HG03342 (cell line): ENCODE results near the gene AATK.

Source experiments
- ATAC-seq: cut with Tn5 transposase; IDR thresholded peaks from one replicate; pipeline ENCODE4 v1.9.1; 2021; ENCODE audit warnings: mild to moderate bottlenecking, moderate library complexity; ENCODE audit not compliant: unreplicated experiment

Gene AATK

GRCh38 chr17:81118308-81119221 lies 47.5 kb downstream of the AATK start:
- ATAC-seq, result no peak

- no peak for ATAC-seq
Observed at GRCh38 chr17:81117672-81118198, 48.3 kb downstream of the AATK start.

- ATAC-seq, result no peak
Observed at GRCh38 chr17:81116704-81117103, 49.3 kb downstream of the AATK start.

- ATAC-seq, result no peak
Observed at GRCh38 chr17:81115749-81116464, 50.1 kb downstream of the AATK start.

DNA sequence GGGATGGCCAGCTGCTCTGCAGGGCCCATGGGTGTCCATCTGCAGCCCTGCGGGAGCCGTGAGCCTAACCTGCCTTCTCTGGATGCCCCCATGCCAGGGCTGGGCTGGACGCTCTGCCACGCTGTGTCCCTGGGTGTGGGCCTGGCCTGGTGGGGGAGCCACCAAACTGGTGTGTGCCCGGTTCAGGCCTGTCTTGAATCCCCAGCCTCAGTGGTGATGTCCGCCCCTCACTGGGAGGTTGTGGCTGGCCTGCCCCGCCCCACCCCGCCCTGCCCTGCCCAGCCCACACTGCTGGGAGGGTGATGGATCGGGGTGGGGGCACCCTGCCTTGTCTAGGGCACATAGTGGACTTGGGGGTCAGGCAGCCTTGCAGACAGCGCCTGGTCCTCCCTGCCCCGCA lies 50.8 kb downstream of the AATK start:
- ATAC-seq, result no peak

GRCh38 chr17:81114351-81115093 lies 51.5 kb downstream of the AATK start:
- no peak for ATAC-seq

DNA sequence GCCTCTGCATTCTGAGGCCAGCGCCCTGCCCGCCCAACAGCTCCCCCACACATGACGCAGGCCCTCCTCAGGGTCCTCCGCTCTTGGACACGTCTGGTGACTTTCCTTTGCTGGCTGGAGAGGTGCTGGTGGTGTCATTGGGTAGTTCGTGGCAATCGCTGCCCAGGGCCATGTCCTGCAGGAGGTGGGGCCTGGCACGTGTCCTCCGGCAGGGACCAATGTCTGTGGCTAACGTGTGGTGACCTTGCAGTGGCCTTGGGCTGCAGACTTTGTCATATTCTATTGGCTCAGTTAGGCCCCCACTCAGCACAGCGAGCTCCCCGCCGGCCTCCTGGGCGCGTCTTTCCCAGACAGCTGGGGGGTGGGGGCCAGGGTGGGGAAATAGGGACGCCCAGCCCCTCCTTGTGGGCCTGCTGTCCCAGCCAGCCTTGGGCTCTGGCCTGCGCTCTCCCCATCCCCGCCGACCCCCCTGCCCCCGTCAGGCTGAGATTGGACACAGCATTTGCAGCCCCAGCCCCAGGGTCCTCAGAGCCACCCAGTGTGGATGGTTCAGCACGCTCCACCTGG lies 52.8 kb downstream of the AATK start:
- no peak for ATAC-seq

DNA sequence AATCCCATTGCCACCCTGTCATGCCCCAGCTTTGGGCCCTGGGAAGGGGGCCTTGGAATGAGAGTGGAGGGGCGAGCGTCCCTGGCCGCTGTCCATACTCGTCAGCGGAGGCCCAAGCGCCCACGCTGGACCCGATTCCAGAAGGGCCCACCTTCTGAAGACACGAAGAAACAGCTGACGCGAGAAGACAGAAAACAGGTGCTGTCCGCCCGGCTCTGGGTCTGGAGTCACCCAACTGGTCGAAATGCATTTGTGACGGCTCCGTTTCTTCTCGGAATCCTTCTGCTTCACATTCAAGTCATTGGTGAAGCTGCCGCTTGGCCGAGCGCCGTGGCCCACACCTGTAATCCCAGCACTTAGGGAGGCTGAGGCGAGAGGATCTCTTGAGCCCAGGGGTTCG lies 53.6 kb downstream of the AATK start:
- no peak for ATAC-seq

DNA sequence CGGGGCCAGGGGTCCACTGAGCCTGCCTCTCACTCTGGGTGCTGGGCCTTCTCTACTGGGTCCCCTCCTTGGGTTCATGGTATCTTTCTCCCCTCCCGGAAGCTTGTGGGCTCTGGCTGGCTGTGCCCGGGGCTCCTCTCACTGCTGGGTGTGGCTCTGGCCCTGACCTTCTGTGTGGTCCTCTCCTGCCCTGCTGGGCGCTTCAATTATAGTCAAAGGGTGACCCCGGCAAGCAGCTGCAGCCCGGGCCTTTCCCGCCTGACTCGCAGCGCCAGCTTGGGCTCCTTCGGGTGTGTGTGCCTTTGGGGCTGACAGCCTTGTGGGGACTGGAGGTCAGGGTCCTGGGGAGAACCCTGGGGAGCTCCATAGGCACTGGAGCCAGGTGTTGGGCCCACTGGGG lies 55.0 kb downstream of the AATK start:
- no peak for ATAC-seq

GRCh38 chr17:81110488-81111040 lies 55.5 kb downstream of the AATK start:
- ATAC-seq, result no peak

GRCh38 chr17:81109957-81110356 lies 56.1 kb downstream of the AATK start:
- no peak for ATAC-seq

- no peak for ATAC-seq
Observed at GRCh38 chr17:81108220-81108619, 57.8 kb downstream of the AATK start.

DNA sequence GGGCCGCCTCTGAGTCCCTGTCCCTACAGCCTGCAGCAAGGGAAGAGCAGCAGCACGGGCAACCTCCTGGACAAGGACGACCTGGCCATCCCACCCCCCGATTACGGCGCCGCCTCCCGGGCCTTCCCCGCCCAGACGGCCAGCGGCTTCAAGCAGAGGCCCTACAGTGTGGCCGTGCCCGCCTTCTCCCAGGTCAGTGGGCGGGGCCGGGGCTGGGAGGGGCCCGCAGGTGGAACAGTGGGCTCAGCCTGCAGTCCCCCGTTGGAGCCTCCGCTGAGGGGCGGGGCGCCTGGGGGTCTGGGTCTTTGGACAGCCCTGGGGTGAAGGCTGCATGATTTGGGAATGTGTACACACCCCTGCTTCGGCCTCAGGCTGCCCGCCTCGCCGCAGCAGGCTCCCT lies 59.3 kb downstream of the AATK start:
- ATAC-seq, result no peak

GRCh38 chr17:81103379-81103778 lies 62.6 kb downstream of the AATK start:
- no peak for ATAC-seq

GRCh38 chr17:81102869-81103268 lies 63.2 kb downstream of the AATK start:
- no peak for ATAC-seq

DNA sequence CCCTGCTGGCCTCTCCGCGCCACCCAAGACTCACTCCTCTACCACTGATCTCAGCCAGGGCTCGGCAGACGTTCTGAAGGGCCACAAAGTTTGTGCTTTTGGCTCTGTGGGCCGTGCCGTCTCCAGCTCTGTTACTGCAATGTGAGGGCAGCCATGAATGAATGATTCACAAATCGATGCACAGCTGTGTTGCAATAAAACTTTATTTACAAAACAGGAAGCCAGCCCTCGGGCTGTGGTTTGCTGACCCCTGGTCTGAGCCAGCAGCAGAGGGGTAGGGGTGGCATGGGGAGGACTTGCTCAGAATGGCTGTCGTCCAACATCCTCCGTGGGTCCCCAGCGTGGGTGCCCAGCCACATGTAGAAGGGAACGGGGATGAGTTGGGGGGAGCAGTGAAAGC lies 63.7 kb downstream of the AATK start:
- no peak for ATAC-seq

- ATAC-seq, result peak; percentile 83
Observed at GRCh38 chr17:81101614-81102306, 64.3 kb downstream of the AATK start.

DNA sequence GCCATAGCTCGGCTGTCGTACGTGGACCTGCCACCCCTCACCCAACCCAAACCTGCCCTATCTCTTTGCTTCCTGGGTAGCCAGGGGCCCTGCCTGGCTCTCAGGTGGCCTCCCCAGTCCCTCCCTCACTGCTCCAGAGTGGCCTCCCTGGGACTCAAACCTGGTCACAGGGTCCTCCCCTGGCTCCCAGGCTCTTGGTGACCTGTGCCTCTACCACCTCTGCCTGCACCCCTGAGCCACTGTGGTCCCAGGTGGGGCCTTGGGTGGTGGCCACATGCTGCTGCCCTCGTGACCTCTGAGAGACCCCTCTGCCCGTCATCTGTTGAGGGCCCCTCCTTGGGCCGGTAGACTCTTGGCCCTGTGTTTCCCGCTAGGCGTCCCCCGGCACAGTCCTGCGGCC lies 65.4 kb downstream of the AATK start:
- ATAC-seq, result no peak

DNA sequence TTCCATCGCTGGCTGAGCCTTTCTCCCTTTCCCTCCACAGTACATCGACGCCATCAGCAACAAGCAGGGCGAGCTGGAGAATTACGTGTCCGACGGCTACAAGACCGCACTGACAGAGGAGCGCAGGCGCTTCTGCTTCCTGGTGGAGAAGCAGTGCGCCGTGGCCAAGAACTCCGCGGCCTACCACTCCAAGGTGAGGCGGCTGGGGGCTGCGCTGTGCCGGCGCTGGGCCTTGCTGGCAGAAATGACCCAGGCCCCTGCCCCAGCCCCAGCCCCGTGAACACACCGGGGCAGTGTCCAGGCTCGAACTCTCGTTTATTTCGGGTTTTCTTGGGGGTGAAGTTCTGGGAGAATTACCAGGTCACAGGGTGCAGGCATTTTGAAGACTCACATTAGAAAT lies 66.1 kb downstream of the AATK start:
- no peak for ATAC-seq

DNA sequence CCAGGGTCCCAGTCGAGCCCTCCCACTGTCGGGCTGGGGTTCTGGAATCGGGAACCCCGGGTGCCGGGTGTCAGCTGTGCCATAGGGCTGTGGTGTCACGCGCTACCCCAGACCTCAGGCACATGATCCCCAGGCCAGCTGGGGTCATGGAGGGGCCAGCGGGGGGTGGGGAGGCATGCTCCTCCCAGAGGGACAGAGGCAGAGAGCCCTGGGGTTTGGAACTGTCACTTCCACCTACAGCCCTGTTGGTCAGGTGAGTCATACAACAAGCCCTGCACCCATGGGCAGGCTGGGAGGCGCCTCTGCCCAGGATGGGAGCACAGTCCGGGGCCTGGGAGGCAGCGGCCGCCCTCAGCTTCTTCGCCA lies 68.1 kb downstream of the AATK start:
- no peak for ATAC-seq
